Measurements from ENCODE around the gene FGA. TPM values are rescaled to one million over a fixed set of nuclear protein-coding genes. Genes with fewer than 3 reads are reported as not detected.

FGA gene
- total and polyA plus RNA-seq, 9 donors, result 0.49 to 9.4 (median 2.3) TPM; not detected in 5

DNA sequence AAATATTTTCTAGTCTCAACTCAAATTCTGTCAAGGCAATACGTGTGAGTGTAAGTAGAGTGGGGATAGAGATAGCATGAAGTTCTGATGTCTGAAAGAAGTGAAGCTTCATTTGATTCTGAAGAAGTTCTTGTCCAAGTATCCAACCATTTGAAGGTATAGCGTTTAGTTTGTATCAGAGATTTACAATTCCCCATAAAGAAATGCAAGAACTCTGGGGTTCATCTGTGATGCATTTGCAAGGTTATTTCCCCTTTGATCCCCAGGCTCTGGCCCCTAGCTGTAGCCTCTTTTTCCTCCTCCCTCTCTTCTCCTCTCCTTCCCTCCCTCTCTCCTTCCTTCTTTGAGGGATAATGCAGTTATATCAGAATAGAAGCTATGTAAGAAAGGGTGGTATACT, 7.8 kb downstream of the FGA start:
- Histone ChIP-seq H3K36me3 (ENCODE audit: control insufficient read depth, insufficient read depth, low read length) (no peaks in the 10 kb centered on the region), H3K9me3 (replicated peaks; ENCODE audit: control insufficient read depth, low read depth, low read length) (no peaks in the 10 kb centered on the region), H3K4me1 (ENCODE audit: control insufficient read depth, insufficient read depth, low read length) (no peaks in the 10 kb centered on the region), H3K4me3 (ENCODE audit: low read length) (no peak overlapping the region), H3K27me3 (ENCODE audit: control insufficient read depth, insufficient read depth, low read length) (no peaks in the 10 kb centered on the region), H3K27ac (ENCODE audit: low read length) (no peak overlapping the region)
- no CpG with 5 or more reads among the region's 2 CpGs for WGBS (ENCODE audit: insufficient coverage)
- DNase-seq, result no peak

DNA sequence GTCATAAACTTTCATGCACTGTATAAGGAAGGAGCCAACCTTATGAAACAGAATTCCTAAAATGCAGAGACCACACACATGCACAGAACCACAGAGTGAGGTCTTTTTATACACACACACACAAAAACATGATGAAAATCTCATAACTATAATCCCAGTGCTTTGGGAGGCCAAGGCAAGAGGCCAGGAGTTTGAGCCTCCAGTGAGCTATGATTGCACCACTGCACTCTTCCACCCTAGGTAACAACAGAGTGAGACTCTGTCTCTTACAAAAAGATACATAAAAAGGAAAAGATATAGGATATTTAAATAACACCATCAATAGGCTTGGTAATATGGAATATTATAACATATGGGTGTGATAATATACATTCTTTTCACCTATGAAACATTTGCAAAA, 10.6 kb downstream of the FGA start:
- Histone ChIP-seq H3K9me3 (replicated peaks; ENCODE audit: control insufficient read depth, low read depth, low read length) (no peaks in the 10 kb centered on the region), H3K4me3 (ENCODE audit: low read length) (no peak overlapping the region), H3K27ac (ENCODE audit: low read length) (no peak overlapping the region), H3K36me3 (ENCODE audit: control insufficient read depth, insufficient read depth, low read length) (no peaks in the 10 kb centered on the region), H3K27me3 (ENCODE audit: control insufficient read depth, insufficient read depth, low read length) (no peaks in the 10 kb centered on the region), H3K4me1 (ENCODE audit: control insufficient read depth, insufficient read depth, low read length) (no peaks in the 10 kb centered on the region)
- DNase-seq, result no peak

DNA sequence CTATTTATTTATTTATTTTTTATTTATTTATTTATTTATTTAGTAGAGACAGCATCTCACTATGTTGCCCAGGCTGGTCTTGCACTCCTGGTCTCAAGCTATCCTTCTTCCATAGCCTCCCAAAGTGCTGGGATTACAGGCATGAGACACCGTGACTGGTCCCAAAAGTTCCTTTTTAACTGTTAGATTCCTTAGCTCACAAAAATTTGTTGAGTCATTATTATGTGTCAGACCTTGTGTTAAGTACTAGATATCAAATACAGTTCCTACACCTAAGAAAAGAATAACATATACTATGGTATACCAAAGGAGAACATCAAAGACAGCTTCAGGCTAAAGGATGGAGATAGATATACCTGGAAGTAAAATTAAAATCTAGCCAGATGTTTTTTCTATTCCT, 11.6 kb downstream of the FGA start:
- WGBS (ENCODE audit: insufficient coverage), result no CpG with 5 or more reads among the region's 1 CpG
- no peaks in the 10 kb centered on the region for H3K9me3 ChIP-seq (replicated peaks; ENCODE audit: control insufficient read depth, low read depth, low read length)
- H3K4me3 ChIP-seq (ENCODE audit: low read length), result no peak overlapping the region
- no peaks in the 10 kb centered on the region for H3K36me3 ChIP-seq (ENCODE audit: control insufficient read depth, insufficient read depth, low read length)
- no peaks in the 10 kb centered on the region for H3K27me3 ChIP-seq (ENCODE audit: control insufficient read depth, insufficient read depth, low read length)
- DNase-seq, result no peak
- no peak overlapping the region for H3K27ac ChIP-seq (ENCODE audit: low read length)
- H3K4me1 ChIP-seq (ENCODE audit: control insufficient read depth, insufficient read depth, low read length), result no peaks in the 10 kb centered on the region

DNA sequence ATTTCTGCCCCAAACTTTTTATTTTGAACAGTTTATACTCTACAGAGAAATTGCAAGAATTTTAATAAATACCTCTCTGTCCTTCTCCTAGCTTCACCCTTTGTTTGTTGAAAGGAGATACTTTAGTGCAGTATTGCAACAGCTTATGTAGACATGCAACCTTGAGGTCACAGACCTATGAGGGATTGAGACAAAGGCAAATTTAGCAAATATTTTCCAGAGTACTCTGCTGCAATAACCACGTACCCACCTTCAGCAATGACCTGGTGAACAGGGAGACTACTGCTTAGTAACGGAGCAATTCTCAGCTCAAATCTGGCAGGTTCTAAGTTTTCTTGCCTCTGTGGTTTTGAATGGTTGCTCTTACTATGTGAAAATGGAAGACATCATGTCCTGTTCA, 13.2 kb downstream of the FGA start:
- Histone ChIP-seq H3K9me3 (replicated peaks; ENCODE audit: control insufficient read depth, low read depth, low read length) (no peaks in the 10 kb centered on the region), H3K36me3 (ENCODE audit: control insufficient read depth, insufficient read depth, low read length) (no peaks in the 10 kb centered on the region), H3K4me3 (ENCODE audit: low read length) (no peak overlapping the region), H3K27me3 (ENCODE audit: control insufficient read depth, insufficient read depth, low read length) (no peaks in the 10 kb centered on the region), H3K27ac (ENCODE audit: low read length) (no peak overlapping the region), H3K4me1 (ENCODE audit: control insufficient read depth, insufficient read depth, low read length) (no peaks in the 10 kb centered on the region)
- no peak for DNase-seq
- no CpG with 5 or more reads among the region's 2 CpGs for WGBS (ENCODE audit: insufficient coverage)

DNA sequence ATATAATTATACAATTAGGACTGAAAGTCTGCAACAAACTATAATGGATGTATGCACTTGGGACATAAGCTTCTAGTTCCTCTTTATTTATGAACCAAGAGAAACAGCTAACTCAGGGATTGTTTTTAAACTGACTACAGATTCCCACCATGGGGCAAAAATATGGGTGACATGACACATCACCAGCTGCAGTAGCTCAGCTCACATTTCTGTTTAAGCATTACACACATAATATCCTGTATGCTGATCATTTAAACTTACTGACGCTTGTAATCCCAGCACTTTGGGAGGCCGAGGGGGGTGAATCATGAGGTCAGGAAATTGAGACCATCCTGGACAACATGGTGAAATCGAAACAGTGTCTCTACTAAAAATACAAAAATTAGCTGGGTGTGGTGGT, 16.2 kb downstream of the FGA start:
- no peaks in the 10 kb centered on the region for H3K4me1 ChIP-seq (ENCODE audit: control insufficient read depth, insufficient read depth, low read length)
- H3K27ac ChIP-seq (ENCODE audit: low read length), result no peak overlapping the region
- no peak for DNase-seq
- no peaks in the 10 kb centered on the region for H3K9me3 ChIP-seq (replicated peaks; ENCODE audit: control insufficient read depth, low read depth, low read length)
- no CpG with 5 or more reads among the region's 3 CpGs for WGBS (ENCODE audit: insufficient coverage)
- H3K27me3 ChIP-seq (ENCODE audit: control insufficient read depth, insufficient read depth, low read length), result no peaks in the 10 kb centered on the region
- H3K36me3 ChIP-seq (ENCODE audit: control insufficient read depth, insufficient read depth, low read length), result no peaks in the 10 kb centered on the region
- H3K4me3 ChIP-seq (ENCODE audit: low read length), result no peak overlapping the region

DNA sequence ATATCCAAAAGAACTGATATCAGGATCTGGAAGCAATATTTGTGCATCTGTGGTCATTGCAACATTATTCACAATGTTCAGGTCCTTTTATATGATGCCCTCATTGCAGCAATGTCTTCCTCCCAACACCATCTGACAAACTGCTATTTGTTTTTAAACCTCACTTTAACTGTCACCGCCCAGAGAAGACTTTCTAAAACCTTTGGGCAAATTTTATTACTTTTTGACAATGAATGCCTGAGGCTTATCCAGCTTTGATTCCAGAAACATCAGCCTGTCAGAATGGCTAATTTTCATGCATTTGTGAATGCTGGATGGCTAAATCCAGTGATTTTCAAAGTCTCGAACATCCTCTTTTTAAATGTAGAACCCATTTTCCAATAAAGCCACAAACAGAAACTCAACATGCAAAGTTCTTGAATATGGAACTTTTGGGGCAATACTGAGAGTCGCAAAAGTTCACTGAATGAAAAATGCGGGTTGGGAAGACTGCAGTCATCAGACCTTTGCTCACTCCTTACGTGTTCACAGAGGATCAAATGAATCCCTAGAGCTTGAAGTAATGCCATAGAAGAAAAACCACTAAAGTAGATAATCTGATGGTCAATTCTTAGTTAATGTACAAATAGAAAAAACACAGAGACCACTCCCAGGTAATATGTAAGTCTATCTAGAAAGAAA, 17.2 kb downstream of the FGA start:
- WGBS (ENCODE audit: insufficient coverage), result 71% methylated on average over 1 of the region's 5 CpGs
- Histone ChIP-seq H3K27me3 (ENCODE audit: control insufficient read depth, insufficient read depth, low read length) (no peaks in the 10 kb centered on the region), H3K36me3 (ENCODE audit: control insufficient read depth, insufficient read depth, low read length) (no peaks in the 10 kb centered on the region), H3K4me1 (ENCODE audit: control insufficient read depth, insufficient read depth, low read length) (no peaks in the 10 kb centered on the region), H3K27ac (ENCODE audit: low read length) (no peak overlapping the region), H3K9me3 (replicated peaks; ENCODE audit: control insufficient read depth, low read depth, low read length) (no peaks in the 10 kb centered on the region), H3K4me3 (ENCODE audit: low read length) (no peak overlapping the region)
- no peak for DNase-seq

DNA sequence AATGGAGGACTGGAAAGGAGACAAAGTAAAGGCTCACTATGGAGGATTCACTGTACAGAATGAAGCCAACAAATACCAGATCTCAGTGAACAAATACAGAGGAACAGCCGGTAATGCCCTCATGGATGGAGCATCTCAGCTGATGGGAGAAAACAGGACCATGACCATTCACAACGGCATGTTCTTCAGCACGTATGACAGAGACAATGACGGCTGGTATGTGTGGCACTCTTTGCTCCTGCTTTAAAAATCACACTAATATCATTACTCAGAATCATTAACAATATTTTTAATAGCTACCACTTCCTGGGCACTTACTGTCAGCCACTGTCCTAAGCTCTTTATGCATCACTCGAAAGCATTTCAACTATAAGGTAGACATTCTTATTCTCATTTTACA, 21.0 kb downstream of the FGA start:
- no peaks in the 10 kb centered on the region for H3K4me1 ChIP-seq (ENCODE audit: control insufficient read depth, insufficient read depth, low read length)
- no peak for DNase-seq
- H3K4me3 ChIP-seq (ENCODE audit: low read length), result no peak overlapping the region
- H3K27me3 ChIP-seq (ENCODE audit: control insufficient read depth, insufficient read depth, low read length), result no peaks in the 10 kb centered on the region
- H3K36me3 ChIP-seq (ENCODE audit: control insufficient read depth, insufficient read depth, low read length), result no peaks in the 10 kb centered on the region
- WGBS (ENCODE audit: insufficient coverage), result 91% methylated on average over 4 of the region's 5 CpGs
- H3K9me3 ChIP-seq (replicated peaks; ENCODE audit: control insufficient read depth, low read depth, low read length), result no peaks in the 10 kb centered on the region
- H3K27ac ChIP-seq (ENCODE audit: low read length), result no peak overlapping the region

DNA sequence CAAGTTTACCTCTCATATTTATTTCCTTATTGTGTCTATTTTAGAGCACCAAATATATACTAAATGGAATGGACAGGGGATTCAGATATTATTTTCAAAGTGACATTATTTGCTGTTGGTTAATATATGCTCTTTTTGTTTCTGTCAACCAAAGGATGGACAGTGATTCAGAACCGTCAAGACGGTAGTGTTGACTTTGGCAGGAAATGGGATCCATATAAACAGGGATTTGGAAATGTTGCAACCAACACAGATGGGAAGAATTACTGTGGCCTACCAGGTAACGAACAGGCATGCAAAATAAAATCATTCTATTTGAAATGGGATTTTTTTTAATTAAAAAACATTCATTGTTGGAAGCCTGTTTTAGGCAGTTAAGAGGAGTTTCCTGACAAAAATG, 21.5 kb downstream of the FGA start:
- no peaks in the 10 kb centered on the region for H3K4me1 ChIP-seq (ENCODE audit: control insufficient read depth, insufficient read depth, low read length)
- 0% methylated on average over 2 of the region's 3 CpGs for WGBS (ENCODE audit: insufficient coverage)
- no peak for DNase-seq

DNA sequence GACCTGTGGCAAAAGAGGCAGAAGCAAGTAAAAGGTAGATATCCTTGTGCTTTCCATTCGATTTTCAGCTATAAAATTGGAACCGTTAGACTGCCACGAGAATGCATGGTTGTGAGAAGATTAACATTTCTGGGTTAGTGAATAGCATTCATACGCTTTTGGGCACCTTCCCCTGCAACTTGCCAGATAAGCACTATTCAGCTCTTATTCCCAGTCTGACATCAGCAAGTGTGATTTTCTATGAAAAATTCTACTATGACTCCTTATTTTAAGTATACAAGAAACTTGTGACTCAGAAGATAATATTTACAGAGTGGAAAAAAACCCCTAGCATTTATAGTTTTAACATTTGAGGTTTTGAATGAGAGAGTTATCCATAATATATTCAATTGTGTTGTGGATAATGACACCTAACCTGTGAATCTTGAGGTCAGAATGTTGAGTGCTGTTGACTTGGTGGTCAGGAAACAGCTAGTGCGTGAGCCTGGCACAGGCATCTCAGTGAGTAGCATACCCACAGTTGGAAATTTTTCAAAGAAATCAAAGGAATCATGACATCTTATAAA, 23.8 kb downstream of the FGA start:
- Histone ChIP-seq H3K36me3 (ENCODE audit: control insufficient read depth, insufficient read depth, low read length) (no peaks in the 10 kb centered on the region), H3K4me1 (ENCODE audit: control insufficient read depth, insufficient read depth, low read length) (no peaks in the 10 kb centered on the region), H3K27me3 (ENCODE audit: control insufficient read depth, insufficient read depth, low read length) (no peaks in the 10 kb centered on the region), H3K27ac (ENCODE audit: low read length) (no peak overlapping the region), H3K9me3 (replicated peaks; ENCODE audit: control insufficient read depth, low read depth, low read length) (no peaks in the 10 kb centered on the region), H3K4me3 (ENCODE audit: low read length) (no peak overlapping the region)
- WGBS (ENCODE audit: insufficient coverage), result 81% methylated on average over 3 of the region's 5 CpGs
- no peak for DNase-seq

More for the DNA sequence above, 21.5 kb downstream of the FGA start:
- Histone ChIP-seq H3K4me3 (ENCODE audit: low read length) (no peak overlapping the region), H3K27me3 (ENCODE audit: control insufficient read depth, insufficient read depth, low read length) (no peaks in the 10 kb centered on the region), H3K27ac (ENCODE audit: low read length) (no peak overlapping the region), H3K9me3 (replicated peaks; ENCODE audit: control insufficient read depth, low read depth, low read length) (no peaks in the 10 kb centered on the region), H3K36me3 (ENCODE audit: control insufficient read depth, insufficient read depth, low read length) (no peaks in the 10 kb centered on the region)

DNA sequence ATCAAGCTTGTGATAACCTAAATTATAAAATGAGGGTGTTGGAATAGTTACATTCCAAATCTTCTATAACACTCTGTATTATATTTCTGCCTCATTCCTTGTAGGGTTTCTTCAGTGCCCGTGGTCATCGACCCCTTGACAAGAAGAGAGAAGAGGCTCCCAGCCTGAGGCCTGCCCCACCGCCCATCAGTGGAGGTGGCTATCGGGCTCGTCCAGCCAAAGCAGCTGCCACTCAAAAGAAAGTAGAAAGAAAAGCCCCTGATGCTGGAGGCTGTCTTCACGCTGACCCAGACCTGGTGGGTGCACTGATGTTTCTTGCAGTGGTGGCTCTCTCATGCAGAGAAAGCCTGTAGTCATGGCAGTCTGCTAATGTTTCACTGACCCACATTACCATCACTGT, 24.8 kb downstream of the FGA start:
- H3K27me3 ChIP-seq (ENCODE audit: control insufficient read depth, insufficient read depth, low read length), result no peaks in the 10 kb centered on the region
- H3K9me3 ChIP-seq (replicated peaks; ENCODE audit: control insufficient read depth, low read depth, low read length), result no peaks in the 10 kb centered on the region
- H3K36me3 ChIP-seq (ENCODE audit: control insufficient read depth, insufficient read depth, low read length), result no peaks in the 10 kb centered on the region
- no peak for DNase-seq
- 97% methylated on average over 3 of the region's 6 CpGs for WGBS (ENCODE audit: insufficient coverage)
- no peaks in the 10 kb centered on the region for H3K4me1 ChIP-seq (ENCODE audit: control insufficient read depth, insufficient read depth, low read length)
- H3K27ac ChIP-seq (ENCODE audit: low read length), result no peak overlapping the region
- no peak overlapping the region for H3K4me3 ChIP-seq (ENCODE audit: low read length)

DNA sequence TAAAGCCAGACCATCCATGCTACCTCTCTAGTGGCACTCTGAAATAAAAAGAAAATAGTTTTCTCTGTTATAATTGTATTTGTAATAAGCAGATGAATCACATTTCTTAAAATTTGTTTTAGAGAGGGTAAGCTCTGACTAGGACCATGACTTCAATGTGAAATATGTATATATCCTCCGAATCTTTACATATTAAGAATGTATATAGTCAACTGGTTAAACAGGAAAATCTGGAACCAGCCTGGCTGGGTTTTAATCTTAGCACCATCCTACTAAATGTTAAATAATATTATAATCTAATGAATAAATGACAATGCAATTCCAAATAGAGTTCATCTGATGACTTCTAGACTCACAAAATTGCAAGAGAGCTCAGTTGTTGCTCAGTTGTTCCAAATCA, 26.2 kb downstream of the FGA start:
- H3K4me3 ChIP-seq (ENCODE audit: low read length), result no peak overlapping the region
- H3K27ac ChIP-seq (ENCODE audit: low read length), result no peak overlapping the region
- H3K27me3 ChIP-seq (ENCODE audit: control insufficient read depth, insufficient read depth, low read length), result no peaks in the 10 kb centered on the region
- H3K36me3 ChIP-seq (ENCODE audit: control insufficient read depth, insufficient read depth, low read length), result no peaks in the 10 kb centered on the region
- H3K9me3 ChIP-seq (replicated peaks; ENCODE audit: control insufficient read depth, low read depth, low read length), result no peaks in the 10 kb centered on the region
- H3K4me1 ChIP-seq (ENCODE audit: control insufficient read depth, insufficient read depth, low read length), result no peaks in the 10 kb centered on the region
- DNase-seq, result no peak
- no CpG with 5 or more reads among the region's 1 CpG for WGBS (ENCODE audit: insufficient coverage)
